GM18526 (cell line): ENCODE data around the gene CHD2.

ENCODE experiments used
- POLR2A ChIP-seq: IDR thresholded peaks from 3 replicates; pipeline ENCODE4 v1.6.1; 2011; ENCODE audit not compliant: insufficient read length; ENCODE audit errors: extremely low read depth

Gene CHD2

GRCh38 chr15:93040288-93041158 lies 140.4 kb downstream of the CHD2 start:
- no peak for TF ChIP-seq POLR2A

- no peak for TF ChIP-seq POLR2A
These were observed 141.0 kb downstream of the CHD2 start for GRCh38 chr15:93041159-93041547.

GRCh38 chr15:93042211-93042610 lies 142.1 kb downstream of the CHD2 start:
- no peak for TF ChIP-seq POLR2A

- no peak for TF ChIP-seq POLR2A
These were observed 142.7 kb downstream of the CHD2 start for GRCh38 chr15:93042691-93043378.

GRCh38 chr15:93043621-93044300 lies 143.6 kb downstream of the CHD2 start:
- TF ChIP-seq POLR2A, result no peak

- TF ChIP-seq POLR2A, result no peak
These were observed 144.4 kb downstream of the CHD2 start for GRCh38 chr15:93044301-93045190.

GRCh38 chr15:93045191-93045785 lies 145.2 kb downstream of the CHD2 start:
- no peak for TF ChIP-seq POLR2A

- TF ChIP-seq POLR2A, result no peak
These were observed 146.0 kb downstream of the CHD2 start for GRCh38 chr15:93046120-93046519.

- no peak for TF ChIP-seq POLR2A
These were observed 146.6 kb downstream of the CHD2 start for GRCh38 chr15:93046721-93047120.

- no peak for TF ChIP-seq POLR2A
These were observed 147.7 kb downstream of the CHD2 start for GRCh38 chr15:93047621-93048425.

GRCh38 chr15:93048426-93048721 lies 148.2 kb downstream of the CHD2 start:
- no peak for TF ChIP-seq POLR2A

- TF ChIP-seq POLR2A, result no peak
These were observed 148.6 kb downstream of the CHD2 start for GRCh38 chr15:93048759-93049161.

- no peak for TF ChIP-seq POLR2A
These were observed 149.1 kb downstream of the CHD2 start for GRCh38 chr15:93049233-93049632.
